ENCODE data around the gene KRT2. TPM values are rescaled to one million over a fixed set of nuclear protein-coding genes. Genes with fewer than 3 reads are reported as not detected.
A peak's percentile ranks its signal among the peaks of the same experiment; 100 is the strongest.

The KRT2 gene
- total RNA-seq, 1 donor from 2014 or later, result not detected

DNA sequence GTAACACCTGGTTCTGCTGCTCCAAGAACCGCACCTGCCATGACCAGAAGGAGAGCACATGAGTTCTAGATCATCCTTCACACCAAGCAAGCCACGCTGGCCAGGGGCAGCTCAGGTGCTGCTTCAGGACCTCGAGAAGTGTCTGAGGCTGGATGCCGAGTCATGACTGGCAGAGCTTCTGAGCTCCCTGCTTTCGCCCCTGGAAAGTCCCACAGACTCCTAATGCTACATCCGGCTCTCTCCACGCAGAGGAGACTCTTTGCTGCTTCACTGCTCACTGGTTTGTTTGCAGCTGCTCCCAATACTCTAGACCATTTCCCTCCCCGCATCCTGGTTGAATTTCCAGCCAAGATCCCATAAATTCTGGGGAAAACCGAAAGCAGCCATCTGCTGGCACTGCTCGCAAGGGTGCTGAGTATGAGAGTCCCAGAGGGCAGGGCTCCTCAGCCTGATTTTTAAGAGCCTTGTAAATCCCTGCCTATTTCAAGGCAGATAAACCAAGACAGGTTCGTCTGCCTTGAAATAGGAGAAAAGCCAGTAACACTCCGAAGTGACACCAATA lies 1.4 kb downstream of the KRT2 start:
- Mint-ChIP-seq H3K9me3 (no peaks in the 10 kb centered on the region), H3K4me3 (no peak overlapping the region), H3K4me1 (peaks cover 9% of the 10 kb centered on the region), H3K27ac (ENCODE audit: unreplicated experiment) (no peak overlapping the region), H3K36me3 (ENCODE audit: low read depth) (no peaks in the 10 kb centered on the region), H3K27me3 (ENCODE audit: low read depth) (peaks cover 27% of the 10 kb centered on the region)
- TF ChIP-seq CTCF (conservative IDR thresholded peaks at IDR 0.05), result no peak
- DNase-seq (ENCODE audit: low read depth, low spot score), result no peak

DNA sequence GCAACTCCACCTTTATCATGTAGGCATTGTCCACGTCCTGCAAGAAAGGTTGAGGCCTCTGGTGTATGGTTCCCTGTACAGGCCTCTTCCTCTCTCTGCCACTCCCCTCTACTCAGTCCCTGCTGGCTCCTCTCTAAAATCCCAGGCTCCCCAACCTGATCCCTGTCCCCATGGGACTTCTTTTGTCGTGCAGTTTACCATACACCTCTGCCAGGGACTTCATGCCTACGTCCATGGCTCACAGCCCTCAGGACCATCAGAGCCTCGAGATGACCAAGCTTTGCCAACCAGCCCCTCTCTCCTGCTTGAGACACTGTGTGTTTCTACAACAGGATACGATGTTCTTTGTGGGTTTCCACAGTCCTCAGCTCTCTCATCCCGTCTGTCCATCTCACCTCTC lies 2.9 kb downstream of the KRT2 start:
- DNase-seq (ENCODE audit: low read depth, low spot score), result no peak
- TF ChIP-seq CTCF (conservative IDR thresholded peaks at IDR 0.05), result no peak
- Mint-ChIP-seq H3K4me1 (peaks cover 9% of the 10 kb centered on the region), H3K36me3 (ENCODE audit: low read depth) (no peaks in the 10 kb centered on the region), H3K27me3 (ENCODE audit: low read depth) (peaks cover 31% of the 10 kb centered on the region), H3K4me3 (no peak overlapping the region), H3K27ac (ENCODE audit: unreplicated experiment) (peak overlapping the region; percentile 53), H3K9me3 (no peaks in the 10 kb centered on the region)

- TF ChIP-seq CTCF (conservative IDR thresholded peaks at IDR 0.05), result no peak
- no peak for DNase-seq (ENCODE audit: low read depth, low spot score)
- Mint-ChIP-seq H3K27me3 (ENCODE audit: low read depth) (peaks cover 25% of the 10 kb centered on the region), H3K9me3 (no peaks in the 10 kb centered on the region), H3K4me1 (peaks cover 9% of the 10 kb centered on the region), H3K36me3 (ENCODE audit: low read depth) (no peaks in the 10 kb centered on the region), H3K27ac (ENCODE audit: unreplicated experiment) (no peak overlapping the region), H3K4me3 (no peak overlapping the region)
Measured at GRCh38 chr12:52648012-52648550, 3.9 kb downstream of the KRT2 start.

GRCh38 chr12:52647601-52648000 lies 4.4 kb downstream of the KRT2 start:
- Mint-ChIP-seq H3K4me1 (peaks cover 9% of the 10 kb centered on the region), H3K27me3 (ENCODE audit: low read depth) (peaks cover 26% of the 10 kb centered on the region), H3K36me3 (ENCODE audit: low read depth) (no peaks in the 10 kb centered on the region), H3K9me3 (no peaks in the 10 kb centered on the region), H3K27ac (ENCODE audit: unreplicated experiment) (no peak overlapping the region), H3K4me3 (no peak overlapping the region)
- no peak for TF ChIP-seq CTCF (conservative IDR thresholded peaks at IDR 0.05)
- DNase-seq (ENCODE audit: low read depth, low spot score), result no peak

DNA sequence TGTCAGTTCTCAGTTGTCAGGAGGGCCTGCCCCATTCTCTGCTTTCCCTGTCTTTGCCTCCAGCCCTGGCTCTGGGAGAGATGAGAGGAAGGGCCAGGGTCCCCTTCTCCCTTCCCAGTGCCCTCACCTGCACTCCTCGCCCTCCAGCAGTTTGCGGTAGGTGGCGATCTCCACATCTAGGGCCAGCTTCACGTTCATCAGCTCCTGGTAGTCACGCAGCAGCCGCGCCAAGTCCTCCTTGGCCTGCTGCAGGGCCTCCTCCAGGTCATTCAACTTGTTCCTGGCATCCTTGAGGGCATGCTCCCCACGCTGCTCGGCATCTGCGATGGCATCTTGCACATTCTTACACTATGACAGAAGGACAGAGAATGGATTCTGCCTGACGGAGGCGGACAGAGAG lies 5.4 kb downstream of the KRT2 start:
- DNase-seq (ENCODE audit: low read depth, low spot score), result no peak
- Mint-ChIP-seq H3K4me3 (no peak overlapping the region), H3K27ac (ENCODE audit: unreplicated experiment) (no peak overlapping the region), H3K9me3 (no peaks in the 10 kb centered on the region), H3K27me3 (ENCODE audit: low read depth) (peaks cover 31% of the 10 kb centered on the region), H3K36me3 (ENCODE audit: low read depth) (no peaks in the 10 kb centered on the region), H3K4me1 (peaks cover 9% of the 10 kb centered on the region)
- TF ChIP-seq CTCF (conservative IDR thresholded peaks at IDR 0.05), result no peak

Data from neural crest cell (in vitro differentiated cells).